Testis (tissue), 2 donors: Measurements from ENCODE around the gene CCT7.

Experiments
- POLR2A ChIP-seq: fragments of 450-650 bp; IDR thresholded peaks from one replicate; pipeline ENCODE4 v1.6.1; 2017; ENCODE audit warnings: antibody characterized with exemption, mild to moderate bottlenecking, moderate library complexity
- TF ChIP-seq, protein P1 (sequence below), 3 experiments: fragments of 450-650 bp in 2 of 3; fragments of 200-600 bp in 1 of 3; sonication (generic) in 1 of 3; IDR thresholded peaks; one replicate each; pipeline ENCODE4 v1.5.1; 2016 to 2019; ENCODE audit warnings: antibody characterized with exemption in 3 of 3, mild to moderate bottlenecking in 2 of 3, moderate library complexity in 1 of 3

DNA sequence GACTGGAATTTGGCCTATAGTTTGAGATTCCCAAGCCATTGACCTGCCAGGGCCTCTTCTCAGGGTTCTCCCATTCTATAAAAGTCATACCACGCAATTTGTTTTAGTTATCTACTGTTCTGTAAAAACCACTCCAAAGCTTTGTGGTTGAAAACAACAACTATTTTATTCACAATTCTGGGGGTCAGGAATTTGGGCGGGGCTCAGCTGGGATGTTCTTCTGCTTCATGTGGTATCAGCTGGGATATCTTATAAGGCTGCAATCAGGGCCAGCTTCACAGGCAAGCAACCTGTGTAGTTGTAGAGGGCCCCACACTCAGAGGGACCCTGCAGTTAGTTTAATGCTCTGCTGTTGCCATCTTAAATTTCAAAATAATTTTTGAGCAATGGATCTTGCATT lies 48.1 kb upstream of the CCT7 start:
- no peak for TF ChIP-seq POLR2A
- TF ChIP-seq, protein P1, sequence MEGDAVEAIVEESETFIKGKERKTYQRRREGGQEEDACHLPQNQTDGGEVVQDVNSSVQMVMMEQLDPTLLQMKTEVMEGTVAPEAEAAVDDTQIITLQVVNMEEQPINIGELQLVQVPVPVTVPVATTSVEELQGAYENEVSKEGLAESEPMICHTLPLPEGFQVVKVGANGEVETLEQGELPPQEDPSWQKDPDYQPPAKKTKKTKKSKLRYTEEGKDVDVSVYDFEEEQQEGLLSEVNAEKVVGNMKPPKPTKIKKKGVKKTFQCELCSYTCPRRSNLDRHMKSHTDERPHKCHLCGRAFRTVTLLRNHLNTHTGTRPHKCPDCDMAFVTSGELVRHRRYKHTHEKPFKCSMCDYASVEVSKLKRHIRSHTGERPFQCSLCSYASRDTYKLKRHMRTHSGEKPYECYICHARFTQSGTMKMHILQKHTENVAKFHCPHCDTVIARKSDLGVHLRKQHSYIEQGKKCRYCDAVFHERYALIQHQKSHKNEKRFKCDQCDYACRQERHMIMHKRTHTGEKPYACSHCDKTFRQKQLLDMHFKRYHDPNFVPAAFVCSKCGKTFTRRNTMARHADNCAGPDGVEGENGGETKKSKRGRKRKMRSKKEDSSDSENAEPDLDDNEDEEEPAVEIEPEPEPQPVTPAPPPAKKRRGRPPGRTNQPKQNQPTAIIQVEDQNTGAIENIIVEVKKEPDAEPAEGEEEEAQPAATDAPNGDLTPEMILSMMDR (IDR thresholded peaks at IDR 0.05) = no peak
